AG10803 (cell line): ENCODE measurements around the gene TAS2R3.

Experiments
- DNase-seq: peaks from one replicate; pipeline ENCODE4 v3.0.0; 2010; ENCODE audit warnings: low read depth
- H3K4me3 ChIP-seq: 2 replicates; pipeline ENCODE4 v1.5.1; 2011; ENCODE audit warnings: mild to moderate bottlenecking, low read length, control low read depth
- CTCF ChIP-seq: conservative IDR thresholded peaks from 2 replicates; pipeline ENCODE4 v1.5.1; 2011; ENCODE audit warnings: mild to moderate bottlenecking, low read length, control low read depth, inconsistent platforms

Gene TAS2R3

GRCh38 chr7:141788296-141788695 is 24.4 kb downstream of the TAS2R3 start:
- no peak for TF ChIP-seq CTCF
- no peak overlapping the region for H3K4me3 ChIP-seq
- DNase-seq: no peak

- H3K4me3 ChIP-seq: no peak within 1 kb of the TSS
- no peak for TF ChIP-seq CTCF
- no peak for DNase-seq
Observed at GRCh38 chr7:141789917-141790316, 26.0 kb downstream of the TAS2R3 start, which contains the start of gene TAS2R5. Gene TAS2R5 (plus strand): TSS chr7:141790217. CDS start chr7:141790362, 145 bp downstream.

- DNase-seq: peak; percentile 0
- no peak for TF ChIP-seq CTCF
Observed at GRCh38 chr7:141792526-141792925, 28.6 kb downstream of the TAS2R3 start.

More at GRCh38 chr7:141792526-141792925, 28.6 kb downstream of the TAS2R3 start:
- H3K4me3 ChIP-seq: no peak overlapping the region
